H54 (cell line): ENCODE results near the gene PRSS2.
"Not testable (repeated sequence)": the region's sequence is repeated elsewhere in the genome, so short reads cannot be mapped to it uniquely, and the experiment has no call there.

Experiments used
- DNase-seq: peaks from one replicate; pipeline ENCODE4 v3.0.0; 2011; ENCODE audit warnings: low spot score, mixed read lengths; ENCODE audit not compliant: insufficient read length
- FAIRE-seq: peaks from 3 replicates; lab custom pipeline; 2011; peaks lifted over from hg19 to GRCh38; lab: Jason Lieb, UNC
- POLR2A ChIP-seq: IDR thresholded peaks from 2 replicates; pipeline ENCODE4 v1.6.1; 2011; ENCODE audit warnings: low read depth, mild to moderate bottlenecking, low read length

PRSS2 gene

GRCh38 chr7:142770661-142771352, at the start of gene PRSS2:
TSS of gene PRSS2 (plus strand) at chr7:142770970. CDS start at chr7:142770983, 13 bp downstream.
- no peak for DNase-seq
- TF ChIP-seq POLR2A: no peak
- no peak for FAIRE-seq

GRCh38 chr7:142720986-142721385, 49.8 kb upstream of the PRSS2 start:
- DNase-seq (no peak), FAIRE-seq (no peak)
- no peak for TF ChIP-seq POLR2A

GRCh38 chr7:142722248-142722794, 48.4 kb upstream of the PRSS2 start:
- TF ChIP-seq POLR2A: no peak
- FAIRE-seq: no peak
- no peak for DNase-seq

DNA sequence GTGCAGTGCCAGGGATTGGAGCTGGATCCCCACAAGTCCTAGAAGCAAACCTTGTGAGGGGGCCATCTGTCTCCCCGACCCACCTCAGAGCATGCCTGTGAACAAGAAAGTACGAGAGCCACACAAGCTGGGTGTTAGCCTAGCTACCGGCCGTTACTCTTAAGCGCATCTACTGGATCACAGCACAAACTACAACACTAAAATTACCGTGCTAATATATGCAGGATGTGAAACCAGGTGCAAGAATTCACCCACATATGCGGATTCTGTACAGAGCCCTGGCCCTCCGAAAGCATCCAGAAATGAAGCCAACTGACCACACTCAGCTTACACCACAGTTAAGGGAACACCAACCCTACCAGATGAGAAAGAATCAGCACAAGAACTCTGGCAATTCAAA, 37.5 kb upstream of the PRSS2 start:
- DNase-seq: no peak
- no peak for FAIRE-seq
- no peak for TF ChIP-seq POLR2A

- TF ChIP-seq POLR2A: no peak
- FAIRE-seq (no peak), DNase-seq (no peak)
Measured at GRCh38 chr7:142739923-142740492, 30.8 kb upstream of the PRSS2 start.

DNA sequence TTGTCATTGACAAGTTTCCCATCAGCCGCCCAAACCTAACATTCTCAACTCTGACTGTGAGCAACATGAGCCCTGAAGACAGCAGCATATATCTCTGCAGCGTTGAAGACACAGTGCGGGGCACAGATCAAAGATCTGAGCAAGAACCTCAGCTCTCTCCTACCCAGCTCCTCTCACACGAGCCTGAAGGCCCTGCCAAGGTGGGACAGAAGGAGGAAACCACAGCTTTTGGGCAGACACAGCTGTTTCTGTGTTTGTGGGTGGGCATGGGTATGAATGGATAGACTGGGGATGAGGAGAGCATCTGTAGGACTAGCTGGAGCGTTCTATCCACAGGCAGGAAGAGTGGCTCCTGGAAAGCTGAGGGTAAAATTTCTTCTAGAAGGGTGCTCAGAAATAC, 30.0 kb upstream of the PRSS2 start:
- no peak for DNase-seq
- TF ChIP-seq POLR2A: no peak
- FAIRE-seq: no peak

- not testable (repeated sequence) for FAIRE-seq, DNase-seq
Measured at GRCh38 chr7:142741932-142742331, 28.8 kb upstream of the PRSS2 start.

GRCh38 chr7:142745091-142745635, 25.6 kb upstream of the PRSS2 start:
- FAIRE-seq (no peak), DNase-seq (no peak)
- TF ChIP-seq POLR2A: no peak

DNA sequence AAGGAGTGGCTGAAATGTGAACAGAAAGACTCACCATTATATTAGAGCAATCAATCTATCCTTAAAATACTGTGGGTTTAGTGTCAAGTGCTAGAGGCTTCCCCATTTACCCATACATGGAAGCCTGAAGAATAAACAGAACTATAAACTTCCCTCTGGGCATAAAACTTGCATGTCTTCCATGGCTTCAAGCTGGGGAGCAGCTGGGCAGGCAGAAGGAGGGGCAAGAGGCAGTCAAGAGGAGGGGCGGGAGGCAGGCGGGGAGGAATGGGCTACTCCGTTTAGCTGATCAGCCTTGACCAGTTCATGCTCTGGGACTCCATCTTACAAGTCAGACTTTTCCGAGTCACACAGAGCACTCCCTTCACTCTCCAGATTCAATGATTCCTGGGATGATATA, 25.0 kb upstream of the PRSS2 start:
- DNase-seq (no peak), FAIRE-seq (no peak)
- TF ChIP-seq POLR2A: no peak

- DNase-seq: no peak
- no peak for FAIRE-seq
- no peak for TF ChIP-seq POLR2A
Measured at GRCh38 chr7:142746264-142746663, 24.5 kb upstream of the PRSS2 start.

DNA sequence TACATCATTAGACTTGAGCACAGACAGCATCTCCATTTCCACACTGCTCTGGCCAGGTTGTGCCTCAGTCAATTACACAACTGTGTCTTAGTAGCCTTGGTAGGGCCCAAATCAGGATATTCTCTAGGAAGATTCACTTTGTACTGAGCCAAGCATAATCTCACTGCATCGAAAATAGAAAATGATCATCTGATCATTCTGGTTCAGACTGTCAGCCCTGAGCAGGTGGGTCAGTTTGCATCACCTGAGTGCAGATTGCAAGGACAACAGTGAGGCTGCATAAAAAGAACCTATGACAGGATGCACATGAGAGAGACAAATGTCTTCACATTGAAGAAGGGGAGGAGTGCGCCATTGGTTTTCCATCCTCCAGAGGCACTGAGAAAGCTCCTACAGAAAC, 22.4 kb upstream of the PRSS2 start:
- not testable (repeated sequence) for DNase-seq, FAIRE-seq

GRCh38 chr7:142749218-142749993, 21.4 kb upstream of the PRSS2 start, which contains the start of gene PRSS1:
TSS of gene PRSS1 (plus strand) at chr7:142749472. CDS start at chr7:142749485, 13 bp downstream.
- no peak for FAIRE-seq
- TF ChIP-seq POLR2A: no peak
- DNase-seq: no peak

DNA sequence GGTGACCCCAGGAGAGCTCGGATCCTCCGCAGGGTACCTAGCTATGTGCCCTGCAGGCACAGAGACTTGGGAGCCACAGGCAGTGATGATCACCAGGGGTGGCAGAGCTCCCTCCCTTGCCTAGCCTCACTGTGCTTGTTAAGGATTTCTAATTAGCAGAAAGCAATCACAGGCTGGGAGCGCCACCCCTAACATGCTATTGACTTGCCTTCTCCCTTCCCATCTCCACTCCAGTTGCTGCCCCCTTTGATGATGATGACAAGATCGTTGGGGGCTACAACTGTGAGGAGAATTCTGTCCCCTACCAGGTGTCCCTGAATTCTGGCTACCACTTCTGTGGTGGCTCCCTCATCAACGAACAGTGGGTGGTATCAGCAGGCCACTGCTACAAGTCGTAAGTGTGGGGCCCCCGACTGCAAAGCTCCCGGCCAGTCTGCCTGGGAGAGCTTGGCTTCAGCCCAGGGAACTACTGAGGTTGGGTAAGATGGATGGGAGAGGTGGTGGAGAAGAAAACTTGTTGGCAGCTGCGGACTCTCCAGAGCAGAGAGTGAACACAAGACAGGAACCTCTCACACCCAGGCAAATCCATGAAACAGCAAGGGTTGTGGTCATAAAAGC, 20.3 kb upstream of the PRSS2 start:
- no peak for TF ChIP-seq POLR2A
- FAIRE-seq (no peak), DNase-seq (no peak)

- DNase-seq, FAIRE-seq: not testable (repeated sequence)
Measured at GRCh38 chr7:142751526-142752175, 19.1 kb upstream of the PRSS2 start.
